Pons (tissue), 1 donor: ENCODE measurements around the gene ZNF74.
"Not testable (repeated sequence)": the region's sequence is repeated elsewhere in the genome, so short reads cannot be mapped to it uniquely, and the experiment has no call there.

Source experiments
- DNase-seq: peaks from one replicate; pipeline ENCODE4 v3.0.0-alpha.2; 2016; ENCODE audit warnings: low spot score

The ZNF74 gene

DNA sequence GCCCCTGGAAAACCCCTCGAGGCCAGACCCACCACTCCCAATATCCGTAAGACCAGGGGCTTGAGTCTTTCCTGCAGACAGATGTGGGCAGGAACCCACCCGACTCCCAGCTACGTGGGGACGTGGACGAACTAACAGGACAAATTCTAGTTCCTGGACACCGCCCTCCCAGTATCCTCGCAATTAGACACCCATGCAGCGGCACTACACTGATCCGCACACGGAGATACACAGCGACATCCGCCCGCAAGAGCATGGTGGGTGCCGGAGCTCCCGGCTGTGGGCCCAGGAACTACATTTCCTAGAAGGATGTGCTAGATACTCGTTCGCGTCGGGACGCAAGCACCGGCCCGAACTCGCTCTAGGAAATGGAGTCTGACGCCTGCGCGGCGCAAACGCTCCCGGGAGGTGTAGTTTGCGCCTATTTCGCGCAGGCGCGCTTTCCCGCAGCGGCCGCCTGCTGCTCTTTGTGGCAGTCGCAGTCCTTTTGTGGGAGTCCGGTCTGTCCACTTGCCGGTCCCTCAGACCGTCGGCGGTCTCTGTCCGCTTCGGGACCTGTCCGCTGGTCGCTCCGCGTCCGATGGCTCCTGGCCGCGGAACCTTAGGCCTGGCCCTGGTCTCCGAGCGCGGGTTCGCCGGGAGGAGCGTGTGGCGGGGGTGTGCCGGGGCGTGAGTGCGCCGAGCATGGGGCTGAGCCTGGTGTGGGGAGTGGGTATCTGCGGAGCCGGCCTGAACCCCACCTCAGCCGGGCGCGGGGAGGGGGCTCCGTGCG, at the start of gene ZNF74:
Gene ZNF74, plus strand, starts transcription at position 447 of the 772 bp plus-strand sequence. CDS start 478 bp downstream, outside the sequence.
- DNase-seq: peak; percentile 92

DNA sequence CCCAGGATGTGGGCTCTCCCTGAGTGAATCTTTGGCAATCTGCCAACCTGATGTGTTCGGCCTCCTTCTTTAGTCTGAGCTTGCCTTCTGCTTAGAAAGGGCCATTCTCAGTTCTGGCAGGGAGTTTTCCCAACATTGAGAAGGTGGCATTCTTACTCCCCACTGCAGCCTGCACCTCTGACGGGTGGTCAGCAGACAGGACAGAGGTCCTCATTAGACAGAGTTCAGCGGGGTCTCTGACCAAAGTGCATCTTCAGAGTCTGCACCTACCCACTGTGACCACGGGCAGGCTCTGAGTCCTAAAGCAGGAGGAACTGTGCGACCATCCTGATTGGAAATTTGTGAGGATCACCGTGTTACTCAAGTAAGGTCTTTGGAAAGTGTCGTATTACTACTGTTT, 47.4 kb upstream of the ZNF74 start:
- not testable (repeated sequence) for DNase-seq

DNA sequence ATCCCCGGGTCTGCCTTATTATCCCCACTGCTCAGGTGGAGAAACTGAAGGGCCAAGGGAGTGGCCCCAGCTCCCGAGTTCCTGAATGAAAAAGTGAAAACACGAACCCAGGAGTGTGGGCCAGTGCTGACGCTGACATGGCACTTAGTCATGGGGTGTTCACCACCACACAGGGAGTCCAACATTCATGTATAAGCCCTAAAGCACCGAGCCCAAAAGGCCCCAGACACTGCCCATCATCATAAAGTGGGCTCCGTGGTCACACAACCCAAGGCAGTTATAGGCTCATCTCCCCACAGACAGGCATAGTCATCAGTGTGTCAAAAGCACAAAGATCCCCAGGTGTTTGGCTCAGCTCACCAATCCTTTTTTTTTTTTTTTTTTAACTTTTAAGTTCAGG, 41.4 kb upstream of the ZNF74 start:
- DNase-seq: not testable (repeated sequence)

DNA sequence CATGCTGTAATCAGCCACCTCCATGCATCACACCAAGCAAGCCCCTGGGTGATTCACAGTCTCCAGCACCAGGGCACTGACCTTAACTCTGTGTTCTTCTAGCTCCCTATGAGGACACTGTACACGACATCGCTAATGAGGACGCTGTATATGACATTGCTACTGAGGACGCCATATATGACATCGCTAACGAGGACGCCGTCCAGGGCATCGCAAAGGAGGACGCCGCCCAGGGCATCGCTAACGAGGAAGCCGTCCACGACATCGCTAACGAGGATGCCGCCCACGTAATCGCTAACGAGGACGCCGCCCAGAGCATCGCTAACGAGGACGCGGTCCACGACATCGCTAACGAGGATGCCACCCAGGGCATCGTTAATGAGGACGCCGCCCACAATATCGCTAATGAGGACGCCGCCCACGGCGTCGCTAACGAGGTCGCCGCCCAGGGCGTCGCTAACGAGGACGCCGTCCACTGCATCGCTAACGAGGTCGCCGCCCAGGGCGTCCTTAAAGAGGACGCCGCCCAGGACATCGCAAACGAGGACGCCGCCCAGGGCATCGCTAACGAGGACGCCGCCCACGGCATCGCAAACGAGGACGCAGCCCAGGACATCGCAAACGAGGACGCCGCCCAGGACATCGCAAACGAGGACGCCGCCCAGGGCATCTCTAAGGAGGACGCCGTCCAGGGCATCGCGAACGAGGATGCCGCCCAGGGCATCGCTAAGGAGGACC, 39.5 kb upstream of the ZNF74 start:
- no peak for DNase-seq

DNA sequence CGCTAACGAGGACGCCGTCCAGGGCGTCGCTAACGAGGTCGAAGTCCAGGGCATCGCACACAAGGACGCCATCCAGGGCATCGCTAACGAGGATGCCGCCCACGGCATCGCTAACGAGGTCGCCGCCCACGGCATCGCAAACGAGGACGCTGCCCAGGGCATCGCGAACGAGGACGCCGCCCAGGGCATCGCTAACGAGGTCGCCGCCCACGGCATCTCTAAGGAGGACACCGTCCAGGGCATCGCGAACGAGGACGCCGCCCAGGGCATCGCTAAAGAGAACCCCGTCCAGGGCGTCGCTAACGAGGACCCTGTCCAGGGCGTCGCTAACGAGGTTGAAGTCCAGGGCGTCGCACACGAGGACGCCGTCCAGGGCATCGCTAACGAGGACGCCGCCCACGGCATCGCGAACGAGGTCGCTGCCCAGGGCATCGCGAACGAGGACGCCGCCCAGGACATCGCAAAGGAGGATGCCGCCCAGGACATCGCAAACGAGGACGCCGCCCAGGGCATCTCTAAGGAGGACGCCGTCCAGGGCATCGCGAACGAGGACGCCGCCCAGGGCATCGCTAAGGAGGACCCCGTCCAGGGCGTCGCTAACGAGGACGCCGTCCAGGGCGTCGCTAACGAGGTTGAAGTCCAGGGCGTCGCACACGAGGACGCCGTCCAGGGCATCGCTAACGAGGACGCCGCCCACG, 37.9 kb upstream of the ZNF74 start:
- not testable (repeated sequence) for DNase-seq

DNA sequence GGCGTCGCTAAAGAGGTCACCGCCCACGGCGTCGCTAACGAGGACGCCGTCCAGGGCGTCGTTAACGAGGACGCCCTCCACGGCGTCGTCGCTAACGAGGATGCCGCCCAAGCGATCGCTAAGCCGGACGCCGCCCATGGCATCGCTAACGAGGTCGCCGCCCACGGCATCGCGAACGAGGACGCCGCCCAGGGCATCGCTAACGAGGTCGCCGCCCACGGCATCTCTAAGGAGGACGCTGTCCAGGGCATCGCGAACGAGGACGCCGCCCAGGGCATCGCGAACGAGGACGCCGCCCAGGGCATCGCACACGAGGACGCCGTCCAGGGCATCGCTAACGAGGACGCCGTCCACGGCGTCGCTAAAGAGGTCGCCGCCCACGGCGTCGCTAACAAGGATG, 37.0 kb upstream of the ZNF74 start:
- DNase-seq: not testable (repeated sequence)

DNA sequence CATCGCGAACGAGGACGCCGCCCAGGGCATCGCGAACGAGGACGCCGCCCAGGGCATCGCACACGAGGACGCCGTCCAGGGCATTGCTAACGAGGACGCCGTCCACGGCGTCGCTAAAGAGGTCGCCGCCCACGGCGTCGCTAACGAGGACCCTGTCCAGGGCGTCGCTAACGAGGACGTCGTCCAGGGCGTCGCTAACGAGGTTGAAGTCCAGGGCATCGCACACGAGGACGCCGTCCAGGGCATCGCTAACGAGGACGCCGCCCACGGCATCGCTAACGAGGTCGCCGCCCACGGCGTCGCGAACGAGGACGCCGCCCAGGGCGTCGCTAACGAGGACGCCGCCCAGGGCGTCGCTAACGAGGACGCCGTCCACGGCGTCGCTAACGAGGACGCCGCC, 36.0 kb upstream of the ZNF74 start:
- not testable (repeated sequence) for DNase-seq

DNA sequence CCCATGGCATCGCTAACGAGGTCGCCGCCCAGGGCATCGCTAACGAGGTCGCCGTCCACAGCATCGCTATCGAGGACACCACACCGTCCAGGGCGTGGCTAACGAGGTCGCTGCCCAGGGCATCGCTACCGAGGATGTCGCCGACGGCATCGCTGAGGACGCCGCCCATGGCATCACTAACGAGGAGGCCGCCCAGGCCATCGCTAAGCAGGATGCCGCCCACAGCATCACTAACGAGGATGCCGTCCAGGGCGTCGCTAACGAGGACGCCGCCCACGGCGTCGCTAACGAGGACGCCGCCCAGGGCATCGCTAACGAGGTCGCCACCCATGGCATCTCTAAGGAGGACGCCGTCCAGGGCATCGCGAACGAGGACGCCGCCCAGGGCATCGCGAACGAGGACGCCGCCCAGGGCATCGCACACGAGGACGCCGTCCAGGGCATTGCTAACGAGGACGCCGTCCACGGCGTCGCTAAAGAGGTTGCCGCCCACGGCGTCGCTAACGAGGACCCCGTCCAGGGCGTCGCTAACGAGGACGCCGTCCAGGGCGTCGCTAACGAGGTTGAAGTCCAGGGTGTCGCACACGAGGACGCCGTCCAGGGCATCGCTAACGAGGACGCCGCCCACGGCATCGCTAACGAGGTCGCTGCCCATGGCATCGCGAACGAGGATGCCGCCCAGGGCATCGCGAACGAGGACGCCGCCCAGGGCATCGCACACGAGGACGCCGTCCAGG, 35.3 kb upstream of the ZNF74 start:
- DNase-seq: not testable (repeated sequence)

DNA sequence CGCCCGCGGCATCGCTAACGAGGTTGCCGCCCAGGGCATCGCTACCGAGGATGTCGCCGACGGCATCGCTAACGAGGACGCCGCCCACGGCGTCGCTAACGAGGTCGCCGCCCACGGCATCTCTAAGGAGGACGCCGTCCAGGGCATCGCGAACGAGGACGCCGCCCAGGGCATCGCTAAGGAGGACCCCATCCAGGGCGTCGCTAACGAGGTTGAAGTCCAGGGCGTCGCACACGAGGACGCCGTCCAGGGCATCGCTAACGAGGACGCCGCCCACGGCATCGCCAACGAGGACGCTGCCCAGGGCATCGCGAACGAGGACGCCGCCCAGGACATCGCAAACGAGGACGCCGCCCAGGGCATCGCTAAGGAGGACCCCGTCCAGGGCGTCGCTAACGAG, 33.7 kb upstream of the ZNF74 start:
- not testable (repeated sequence) for DNase-seq

DNA sequence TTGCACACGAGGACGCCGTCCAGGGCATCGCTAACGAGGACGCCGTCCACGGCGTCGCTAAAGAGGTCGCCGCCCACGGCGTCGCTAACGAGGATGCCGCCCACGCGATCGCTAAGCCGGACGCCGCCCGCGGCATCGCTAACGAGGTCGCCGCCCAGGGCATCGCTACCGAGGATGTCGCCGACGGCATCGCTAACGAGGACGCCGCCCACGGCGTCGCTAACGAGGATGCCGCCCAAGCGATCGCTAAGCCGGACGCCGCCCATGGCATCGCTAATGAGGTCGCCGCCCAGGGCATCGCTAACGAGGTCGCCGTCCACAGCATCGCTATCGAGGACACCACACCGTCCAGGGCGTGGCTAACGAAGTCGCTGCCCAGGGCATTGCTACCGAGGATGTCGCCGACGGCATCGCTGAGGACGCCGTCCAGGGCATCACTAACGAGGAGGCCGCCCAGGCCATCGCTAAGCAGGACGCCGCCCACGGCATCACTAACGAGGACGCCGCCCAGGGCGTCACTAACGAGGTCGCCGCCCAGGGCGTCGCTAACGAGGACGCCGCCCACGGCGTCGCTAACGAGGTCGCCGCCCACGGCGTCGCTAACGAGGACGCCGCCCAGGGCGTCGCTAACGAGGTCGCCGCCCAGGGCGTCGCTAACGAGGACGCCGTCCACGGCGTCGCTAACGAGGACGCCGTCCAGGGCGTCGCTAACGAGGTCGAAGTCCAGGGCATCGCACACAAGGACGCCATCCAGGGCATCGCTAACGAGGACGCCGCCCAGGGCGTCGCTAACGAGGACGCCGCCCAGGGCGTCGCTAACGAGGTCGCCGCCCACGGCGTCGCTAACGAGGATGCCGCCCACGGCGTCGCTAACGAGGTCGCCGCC, 32.8 kb upstream of the ZNF74 start:
- not testable (repeated sequence) for DNase-seq

DNA sequence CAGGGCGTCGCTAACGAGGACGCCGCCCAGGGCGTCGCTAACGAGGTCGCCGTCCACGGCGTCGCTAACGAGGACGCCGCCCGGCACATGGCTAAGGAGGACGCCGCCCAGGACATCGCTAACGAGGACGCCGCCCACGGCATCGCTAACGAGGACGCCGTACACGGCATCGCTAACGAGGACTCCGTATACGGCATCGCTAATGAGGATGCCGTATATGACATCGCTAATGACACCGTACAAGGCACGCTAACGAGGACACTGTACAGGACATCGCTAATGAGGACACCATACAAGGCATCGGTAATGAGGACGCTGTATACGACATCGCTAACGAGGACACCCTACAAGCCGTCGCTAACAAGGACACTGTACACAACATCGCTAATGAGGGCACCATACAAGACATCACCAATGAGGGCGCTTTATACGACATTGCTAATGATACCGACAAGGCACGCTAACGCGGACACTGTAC, 32.2 kb upstream of the ZNF74 start:
- not testable (repeated sequence) for DNase-seq

DNA sequence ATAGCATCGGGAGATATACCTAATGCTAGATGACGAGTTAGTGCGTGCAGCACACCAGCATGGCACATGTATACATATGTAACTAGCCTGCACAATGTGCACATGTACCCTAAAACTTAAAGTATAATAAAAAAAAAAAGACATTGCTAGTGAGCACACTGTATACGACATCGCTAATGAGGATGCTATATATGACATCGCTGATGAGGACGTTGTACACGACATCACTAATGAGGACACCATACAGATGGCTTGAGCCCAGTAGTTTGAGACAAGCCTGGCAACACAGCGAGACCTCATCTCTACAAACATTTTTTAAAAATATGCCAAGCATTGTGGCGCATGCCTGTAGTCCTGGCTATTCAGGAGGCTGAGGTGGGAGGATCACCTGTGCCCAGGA, 31.5 kb upstream of the ZNF74 start:
- not testable (repeated sequence) for DNase-seq

DNA sequence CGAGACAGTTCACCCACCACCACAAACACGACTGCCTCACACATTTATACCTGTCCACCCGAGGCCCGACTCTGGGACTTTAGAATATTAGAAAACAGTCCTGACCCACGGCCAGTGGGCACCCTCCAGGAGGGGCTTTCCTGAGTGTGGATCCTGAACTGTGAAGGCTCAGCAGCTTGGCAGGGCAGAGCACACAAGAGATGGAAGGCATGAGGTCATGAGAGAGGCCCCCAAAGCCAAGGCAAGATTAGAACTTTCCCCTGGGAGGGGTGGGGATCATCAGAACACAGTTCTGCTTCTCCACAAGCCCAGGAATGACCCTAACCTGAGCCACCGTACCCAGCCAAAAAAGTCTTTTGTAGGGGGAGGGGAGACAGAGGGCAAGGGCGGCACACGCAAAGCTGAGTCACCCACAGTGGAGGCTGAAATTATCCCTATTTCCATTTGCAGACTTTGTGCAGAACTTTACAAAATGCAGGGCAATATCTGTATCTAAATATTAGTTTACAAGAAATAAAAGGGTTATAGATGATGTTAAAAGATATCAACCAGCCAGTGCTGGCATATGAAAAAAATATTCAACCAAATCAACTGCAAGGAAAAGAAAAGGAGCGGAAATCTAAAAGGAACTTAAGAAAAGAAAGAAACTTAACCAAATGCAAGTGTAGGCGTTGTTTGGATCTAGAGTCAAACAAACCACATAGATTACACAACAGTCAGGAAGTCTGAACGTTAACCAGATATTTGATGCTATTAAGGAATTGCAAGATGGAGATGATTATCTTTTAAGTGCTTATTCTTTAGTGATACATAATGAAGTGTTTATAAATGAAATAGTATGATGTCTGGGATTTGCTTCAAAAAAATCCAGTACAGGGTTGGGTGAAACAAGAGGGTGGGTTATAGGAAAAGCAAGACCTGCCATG, 29.4 kb upstream of the ZNF74 start:
- DNase-seq: not testable (repeated sequence)

DNA sequence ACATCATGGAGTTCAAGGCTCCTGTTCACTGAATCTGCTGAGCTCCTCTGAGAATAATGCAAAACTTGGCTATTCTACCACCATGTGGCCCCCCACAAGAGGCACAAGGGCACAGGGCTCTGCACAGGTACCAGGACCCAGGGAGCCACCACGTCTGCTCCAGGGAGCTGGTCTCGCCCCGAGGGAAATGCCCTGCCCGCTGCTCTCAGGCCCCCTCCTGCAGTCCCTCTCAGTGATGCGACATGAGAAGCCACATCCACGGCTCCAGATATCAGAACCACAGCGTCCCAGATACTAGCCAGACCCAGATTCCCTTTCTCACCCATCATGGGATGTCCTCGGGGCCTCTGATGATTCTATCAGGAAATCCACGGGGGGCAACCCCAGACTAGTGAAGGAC, 27.1 kb upstream of the ZNF74 start:
- DNase-seq: not testable (repeated sequence)

DNA sequence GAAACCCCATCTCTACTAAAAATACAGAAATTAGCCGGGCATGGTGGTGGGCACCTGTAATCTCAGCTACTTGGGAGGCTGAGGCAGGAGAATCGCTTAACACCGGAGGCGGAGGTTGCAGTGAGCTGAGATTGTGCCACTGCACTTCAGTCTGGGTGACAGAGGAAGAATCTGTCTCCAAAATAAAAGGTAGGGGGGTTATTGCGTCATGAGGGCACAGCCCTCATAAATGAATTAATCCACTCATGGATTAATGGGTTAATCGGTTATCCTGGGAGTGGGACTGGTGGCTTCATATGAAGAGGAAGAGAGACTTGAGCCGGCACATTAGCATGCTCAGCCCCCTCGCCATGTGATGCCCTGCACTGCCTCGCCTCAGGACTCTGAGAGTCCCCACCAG, 25.1 kb upstream of the ZNF74 start:
- DNase-seq: not testable (repeated sequence)

DNA sequence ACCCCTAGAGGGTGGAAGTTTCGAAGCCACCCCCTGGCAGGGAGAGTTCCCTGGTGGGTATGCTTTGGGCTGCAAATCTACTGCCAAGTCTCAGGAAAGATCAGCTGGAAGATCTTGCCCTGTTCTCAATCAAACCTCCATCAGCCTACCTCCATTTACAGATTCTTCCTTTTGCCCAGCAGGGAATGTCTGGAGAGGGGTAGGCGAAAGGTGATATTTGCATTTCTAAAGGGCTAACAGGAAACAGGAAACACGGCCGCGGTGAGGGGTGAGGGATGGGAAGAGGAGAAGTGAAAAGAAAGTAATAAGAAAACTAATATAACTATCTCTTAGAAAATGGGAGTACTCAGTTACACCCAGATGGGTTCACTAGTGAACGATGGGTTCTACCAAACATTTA, 22.3 kb upstream of the ZNF74 start:
- not testable (repeated sequence) for DNase-seq

DNA sequence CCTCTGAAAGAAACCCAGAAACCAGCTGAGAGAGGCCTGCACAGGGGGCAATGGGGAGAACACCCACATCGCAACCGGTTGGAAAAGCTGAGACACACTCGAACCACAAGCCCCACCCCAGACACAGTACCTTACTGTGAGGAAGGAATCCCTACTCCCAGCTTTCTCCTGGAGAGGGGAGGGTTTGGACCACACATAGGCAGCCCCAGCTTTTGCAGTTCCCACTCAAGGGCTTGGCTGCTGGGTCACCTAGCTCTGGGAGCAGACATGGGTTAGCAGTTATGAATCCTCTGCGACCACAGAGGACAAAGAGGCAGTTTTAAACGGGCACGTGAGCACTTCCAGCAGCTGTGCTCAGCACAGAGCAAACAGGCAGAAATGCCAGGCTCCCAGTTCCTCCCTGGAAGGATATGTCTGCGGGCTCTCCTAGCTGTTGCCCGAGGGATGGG, 21.5 kb upstream of the ZNF74 start:
- not testable (repeated sequence) for DNase-seq

DNA sequence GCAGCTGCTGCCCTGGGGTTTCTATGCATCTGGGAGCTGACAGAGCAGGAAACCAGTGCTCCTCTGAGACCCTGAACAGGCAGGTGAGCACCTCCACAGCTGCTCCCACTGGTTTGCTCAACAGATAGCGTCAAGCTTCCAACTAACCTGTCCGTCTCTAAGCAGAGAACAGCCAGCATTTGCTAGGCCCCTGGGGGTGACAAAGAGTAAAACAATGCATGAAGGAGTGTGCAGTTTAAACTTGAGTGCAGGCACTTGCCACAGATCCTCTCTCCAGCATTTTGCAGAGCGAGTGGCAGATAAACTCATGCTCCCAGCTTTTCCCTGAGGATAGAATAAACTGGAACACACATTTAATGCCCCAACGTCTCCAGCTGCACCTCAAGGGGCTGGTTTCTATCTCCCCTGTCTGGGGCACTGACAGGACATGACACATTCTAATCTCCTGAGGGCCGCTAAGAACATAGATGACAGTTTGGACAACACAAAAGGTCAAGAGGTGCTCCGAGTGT, 20.7 kb upstream of the ZNF74 start:
- not testable (repeated sequence) for DNase-seq

DNA sequence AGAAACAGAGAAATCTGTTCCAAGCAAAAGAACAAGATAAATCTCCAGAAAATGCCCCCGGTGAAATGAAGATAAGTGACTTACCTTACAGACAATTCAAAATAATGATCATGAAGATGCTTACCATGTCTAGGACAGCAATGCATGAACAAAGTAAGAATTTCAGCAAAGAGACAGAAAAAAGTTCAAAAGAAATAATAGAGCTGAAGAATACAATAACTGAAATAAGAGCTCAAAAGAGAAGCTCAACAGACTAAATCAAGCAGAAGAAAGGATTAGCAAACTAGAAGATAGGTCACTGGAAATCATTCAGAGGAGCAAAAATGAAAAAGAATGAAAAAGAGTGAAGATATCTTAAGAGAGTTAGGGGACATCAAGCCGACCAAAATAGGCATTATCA, 19.8 kb upstream of the ZNF74 start:
- not testable (repeated sequence) for DNase-seq
